ENCODE results near the gene TEDC2. TPM values are rescaled to one million over a fixed set of nuclear protein-coding genes. Genes with fewer than 3 reads are reported as not detected.

TEDC2 gene
- total RNA-seq, 2 donors from 2014 or later, result 14.8 to 19.7 TPM

- ATAC-seq (replicated peaks), result no peak
- Mint-ChIP-seq H3K27ac (no peak overlapping the region), H3K36me3 (ENCODE audit: low read depth) (peaks cover 9% of the 10 kb centered on the region), H3K4me3 (no peak overlapping the region), H3K27me3 (no peaks in the 10 kb centered on the region), H3K4me1 (no peaks in the 10 kb centered on the region), H3K9me3 (no peaks in the 10 kb centered on the region)
These were observed 38.8 kb downstream of the TEDC2 start for GRCh38 chr16:2498531-2499253.

DNA sequence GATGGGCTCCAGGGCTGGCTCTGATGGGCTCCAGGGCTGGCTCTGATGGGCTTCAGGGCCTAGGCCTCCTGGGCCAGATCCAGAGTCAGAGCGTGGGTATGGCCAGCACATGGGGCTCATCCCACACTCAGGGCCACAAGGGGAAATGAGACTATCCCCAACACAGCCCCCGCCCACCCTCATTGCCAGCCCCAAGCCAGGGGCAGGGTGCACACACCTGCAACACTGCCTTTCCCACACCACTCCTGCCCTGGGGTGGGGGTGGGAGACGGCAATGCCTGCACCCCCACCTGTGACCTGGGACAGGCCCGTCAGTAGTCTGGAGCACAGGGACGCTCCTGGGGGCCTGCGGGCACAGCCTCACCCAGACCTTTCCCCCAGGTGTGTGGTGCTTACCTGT, 39.5 kb downstream of the TEDC2 start:
- no peak overlapping the region for H3K4me3 Mint-ChIP-seq
- peaks cover 9% of the 10 kb centered on the region for H3K36me3 Mint-ChIP-seq (ENCODE audit: low read depth)
- ATAC-seq (replicated peaks), result no peak
- H3K27ac Mint-ChIP-seq, result no peak overlapping the region
- H3K9me3 Mint-ChIP-seq, result no peaks in the 10 kb centered on the region
- H3K4me1 Mint-ChIP-seq, result no peaks in the 10 kb centered on the region
- H3K27me3 Mint-ChIP-seq, result no peaks in the 10 kb centered on the region

GRCh38 chr16:2499890-2500429, 40.1 kb downstream of the TEDC2 start:
- Mint-ChIP-seq H3K9me3 (no peaks in the 10 kb centered on the region), H3K36me3 (ENCODE audit: low read depth) (peaks cover 9% of the 10 kb centered on the region), H3K27ac (no peak overlapping the region), H3K4me1 (no peaks in the 10 kb centered on the region), H3K27me3 (no peaks in the 10 kb centered on the region), H3K4me3 (no peak overlapping the region)
- ATAC-seq (replicated peaks), result no peak

- H3K4me1 Mint-ChIP-seq, result no peaks in the 10 kb centered on the region
- no peak overlapping the region for H3K27ac Mint-ChIP-seq
- ATAC-seq (replicated peaks), result no peak
- H3K36me3 Mint-ChIP-seq (ENCODE audit: low read depth), result peaks cover 9% of the 10 kb centered on the region
- H3K4me3 Mint-ChIP-seq, result no peak overlapping the region
- H3K9me3 Mint-ChIP-seq, result no peaks in the 10 kb centered on the region
- no peaks in the 10 kb centered on the region for H3K27me3 Mint-ChIP-seq
These were observed 40.6 kb downstream of the TEDC2 start for GRCh38 chr16:2500430-2500917.

- Mint-ChIP-seq H3K4me3 (no peak overlapping the region), H3K27me3 (no peaks in the 10 kb centered on the region), H3K36me3 (ENCODE audit: low read depth) (peaks cover 9% of the 10 kb centered on the region), H3K9me3 (no peaks in the 10 kb centered on the region), H3K4me1 (no peaks in the 10 kb centered on the region), H3K27ac (no peak overlapping the region)
- peak; percentile 94 for ATAC-seq (replicated peaks)
These were observed 41.2 kb downstream of the TEDC2 start for GRCh38 chr16:2500918-2501750.

GRCh38 chr16:2501946-2502895, 42.3 kb downstream of the TEDC2 start:
- H3K4me1 Mint-ChIP-seq, result no peaks in the 10 kb centered on the region
- H3K9me3 Mint-ChIP-seq, result no peaks in the 10 kb centered on the region
- H3K4me3 Mint-ChIP-seq, result no peak overlapping the region
- H3K36me3 Mint-ChIP-seq (ENCODE audit: low read depth), result peaks cover 9% of the 10 kb centered on the region
- no peak overlapping the region for H3K27ac Mint-ChIP-seq
- no peaks in the 10 kb centered on the region for H3K27me3 Mint-ChIP-seq
- ATAC-seq (replicated peaks), result no peak

DNA sequence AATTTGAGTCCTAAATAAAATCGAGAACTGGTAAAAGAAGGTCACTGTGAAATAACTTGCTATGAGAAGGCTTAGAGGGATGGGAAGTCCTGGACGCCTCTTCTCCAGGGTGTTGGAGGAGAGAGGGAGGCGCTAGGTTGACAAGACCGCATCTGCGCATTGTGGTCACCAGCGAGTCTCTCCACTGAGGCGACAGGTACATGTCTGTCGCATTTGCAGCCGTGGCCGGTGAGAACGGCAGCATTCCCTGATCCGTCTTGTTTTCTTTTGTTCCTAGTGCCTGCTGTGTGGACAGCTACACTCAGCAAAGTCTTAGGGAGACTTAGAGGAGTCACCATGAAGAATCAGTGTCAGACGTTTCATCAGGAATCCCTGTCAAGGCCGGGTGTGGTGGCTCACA, 45.8 kb downstream of the TEDC2 start:
- Mint-ChIP-seq H3K27me3 (no peaks in the 10 kb centered on the region), H3K36me3 (ENCODE audit: low read depth) (no peaks in the 10 kb centered on the region), H3K9me3 (no peaks in the 10 kb centered on the region), H3K4me3 (no peak overlapping the region), H3K4me1 (no peaks in the 10 kb centered on the region), H3K27ac (no peak overlapping the region)
- no peak for ATAC-seq (replicated peaks)

DNA sequence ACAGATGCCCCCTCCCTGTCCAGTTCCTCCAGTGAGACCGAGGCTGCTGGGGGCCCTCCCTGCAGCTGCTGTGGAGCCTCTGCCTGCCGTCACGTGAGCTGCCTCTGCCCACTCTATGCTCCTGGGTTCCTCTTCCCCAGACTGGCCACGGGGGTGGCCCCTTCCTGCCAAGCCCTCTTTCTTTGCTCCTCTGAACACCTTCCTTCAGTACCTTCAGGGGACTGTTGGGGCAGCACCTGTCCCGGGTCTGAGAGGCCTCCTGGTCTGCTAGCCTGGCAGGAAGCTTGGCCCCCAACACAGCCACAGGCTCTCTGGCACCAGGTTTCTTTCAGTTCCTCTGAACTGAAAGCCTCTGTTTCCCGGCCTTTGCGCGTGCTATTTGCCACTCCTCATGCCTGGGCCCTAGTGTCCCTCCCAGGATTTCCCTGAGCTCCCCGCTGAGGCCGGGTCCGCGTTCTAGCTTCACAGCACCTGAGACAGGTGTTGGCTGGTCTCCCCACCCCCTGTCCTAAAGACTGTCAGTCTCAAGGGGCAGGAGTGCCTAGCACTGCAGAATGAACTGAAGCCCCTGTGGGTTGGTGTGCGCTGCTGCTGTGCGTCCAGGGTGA, 47.2 kb downstream of the TEDC2 start:
- Mint-ChIP-seq H3K9me3 (no peaks in the 10 kb centered on the region), H3K4me1 (no peaks in the 10 kb centered on the region), H3K4me3 (no peak overlapping the region), H3K27me3 (no peaks in the 10 kb centered on the region), H3K36me3 (ENCODE audit: low read depth) (no peaks in the 10 kb centered on the region), H3K27ac (no peak overlapping the region)
- no peak for ATAC-seq (replicated peaks)

DNA sequence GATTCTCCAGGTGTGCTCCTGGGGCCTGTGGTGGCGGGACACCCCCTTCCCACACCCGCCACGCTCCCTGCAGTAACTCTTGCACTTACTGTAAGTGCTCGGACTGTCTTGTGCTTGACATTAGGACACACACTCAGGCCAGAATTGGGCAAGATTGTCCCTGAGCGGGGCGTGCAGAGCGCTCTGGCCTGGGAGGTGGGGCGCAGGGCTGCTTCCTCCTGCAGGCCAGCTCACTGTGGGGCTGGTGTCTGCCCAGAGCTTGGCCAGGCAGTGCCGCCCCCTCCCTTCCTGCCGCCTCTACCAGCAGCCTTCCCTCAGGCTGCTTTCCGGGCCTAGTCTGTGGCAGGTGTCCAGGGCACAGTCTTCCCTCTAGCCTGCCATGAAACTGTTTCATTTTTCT, 47.8 kb downstream of the TEDC2 start:
- Mint-ChIP-seq H3K4me1 (no peaks in the 10 kb centered on the region), H3K27ac (no peak overlapping the region), H3K4me3 (no peak overlapping the region)

DNA sequence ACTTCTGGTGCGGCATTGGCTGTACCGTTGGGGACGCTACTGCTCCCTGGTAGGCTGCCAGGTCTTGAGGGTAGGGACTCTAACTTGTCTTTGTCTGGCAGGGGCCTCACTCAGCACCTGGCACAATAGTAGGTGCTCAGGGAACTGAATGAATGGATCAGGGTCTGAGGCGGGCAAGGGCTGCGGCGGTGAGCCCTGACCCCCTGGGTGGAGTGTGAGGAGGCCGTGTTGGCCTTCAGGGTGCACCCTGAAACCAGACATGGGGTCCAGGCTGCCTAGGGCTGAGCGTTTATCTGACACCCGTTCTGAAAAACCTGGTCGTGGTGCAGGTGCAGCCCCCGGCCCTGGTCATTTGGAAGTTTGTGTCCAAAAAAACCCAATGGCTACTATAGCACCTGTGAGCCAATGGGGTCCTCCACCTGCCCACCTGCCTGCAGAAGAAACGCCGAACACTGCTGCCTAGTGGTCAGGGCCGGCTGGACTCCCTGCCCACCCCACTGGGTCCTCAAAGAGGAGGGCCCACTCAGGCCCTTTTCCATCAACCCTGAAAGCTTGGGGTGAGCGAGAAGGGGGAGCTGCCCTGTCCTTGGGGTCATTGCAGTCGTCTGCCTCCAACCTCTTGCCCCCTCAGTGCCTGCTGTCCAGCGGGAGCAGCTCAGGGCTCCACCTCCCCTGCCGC, 49.0 kb downstream of the TEDC2 start:
- H3K27ac Mint-ChIP-seq, result no peak overlapping the region
- peaks cover 9% of the 10 kb centered on the region for H3K36me3 Mint-ChIP-seq (ENCODE audit: low read depth)
- ATAC-seq (replicated peaks), result no peak
- H3K4me1 Mint-ChIP-seq, result no peaks in the 10 kb centered on the region
- H3K9me3 Mint-ChIP-seq, result no peaks in the 10 kb centered on the region
- no peaks in the 10 kb centered on the region for H3K27me3 Mint-ChIP-seq
- H3K4me3 Mint-ChIP-seq, result no peak overlapping the region

More for the DNA sequence above, 47.8 kb downstream of the TEDC2 start:
- H3K36me3 Mint-ChIP-seq (ENCODE audit: low read depth), result peaks cover 5% of the 10 kb centered on the region
- no peaks in the 10 kb centered on the region for H3K9me3 Mint-ChIP-seq
- ATAC-seq (replicated peaks), result no peak
- H3K27me3 Mint-ChIP-seq, result no peaks in the 10 kb centered on the region

DNA sequence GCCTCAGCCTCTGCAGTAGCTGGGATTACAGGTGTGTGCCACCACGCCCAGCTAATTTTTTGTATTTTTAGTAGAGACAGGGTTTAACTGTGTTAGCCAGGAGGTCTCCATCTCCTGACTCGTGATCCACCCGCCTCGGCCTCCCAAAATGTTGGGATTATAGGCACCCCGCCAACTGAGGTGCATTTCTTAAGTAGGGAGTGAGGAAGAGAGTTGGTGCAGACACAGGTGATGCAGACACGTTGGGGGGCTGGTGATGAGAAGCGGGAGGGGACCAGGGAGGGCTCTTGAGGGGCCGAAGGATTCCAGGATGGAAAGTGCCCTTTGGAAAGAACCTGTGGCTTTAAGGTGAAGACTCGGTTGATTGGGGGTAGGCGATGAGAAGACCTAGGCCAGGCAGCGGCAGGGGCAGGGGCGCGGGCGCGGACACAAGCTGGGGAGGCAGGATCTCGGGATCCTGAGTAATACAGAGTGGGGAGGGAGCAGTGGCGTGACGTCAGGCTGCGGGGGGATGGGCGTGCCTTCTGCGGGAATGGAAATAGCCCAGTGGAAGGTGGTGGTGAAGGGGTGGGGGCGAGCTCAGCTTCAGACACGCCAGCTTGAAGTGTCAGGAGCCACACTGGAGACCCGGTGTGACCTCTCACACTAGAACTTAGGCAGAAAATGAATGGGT, 51.4 kb downstream of the TEDC2 start:
- peaks cover 11% of the 10 kb centered on the region for H3K4me1 Mint-ChIP-seq
- H3K36me3 Mint-ChIP-seq (ENCODE audit: low read depth), result peaks cover 26% of the 10 kb centered on the region
- H3K9me3 Mint-ChIP-seq, result no peaks in the 10 kb centered on the region
- ATAC-seq (replicated peaks), result no peak
- no peak overlapping the region for H3K4me3 Mint-ChIP-seq
- no peaks in the 10 kb centered on the region for H3K27me3 Mint-ChIP-seq
- no peak overlapping the region for H3K27ac Mint-ChIP-seq

- Mint-ChIP-seq H3K4me1 (peaks cover 20% of the 10 kb centered on the region), H3K36me3 (ENCODE audit: low read depth) (peaks cover 35% of the 10 kb centered on the region), H3K27me3 (no peaks in the 10 kb centered on the region), H3K27ac (peak overlapping the region; percentile 90), H3K4me3 (peak overlapping the region; percentile 78), H3K9me3 (no peaks in the 10 kb centered on the region)
- no peak for ATAC-seq (replicated peaks)
These were observed 52.3 kb downstream of the TEDC2 start for GRCh38 chr16:2511996-2512734.
